GM19467 (cell line): Measurements from ENCODE around the gene ITGAX.
A peak's percentile ranks its signal among the peaks of the same experiment; 100 is the strongest.

Experiments
- ATAC-seq: cut with Tn5 transposase; IDR thresholded peaks from one replicate; pipeline ENCODE4 v1.9.1; 2021; ENCODE audit warnings: mild to moderate bottlenecking, moderate library complexity; ENCODE audit not compliant: unreplicated experiment

Gene ITGAX

DNA sequence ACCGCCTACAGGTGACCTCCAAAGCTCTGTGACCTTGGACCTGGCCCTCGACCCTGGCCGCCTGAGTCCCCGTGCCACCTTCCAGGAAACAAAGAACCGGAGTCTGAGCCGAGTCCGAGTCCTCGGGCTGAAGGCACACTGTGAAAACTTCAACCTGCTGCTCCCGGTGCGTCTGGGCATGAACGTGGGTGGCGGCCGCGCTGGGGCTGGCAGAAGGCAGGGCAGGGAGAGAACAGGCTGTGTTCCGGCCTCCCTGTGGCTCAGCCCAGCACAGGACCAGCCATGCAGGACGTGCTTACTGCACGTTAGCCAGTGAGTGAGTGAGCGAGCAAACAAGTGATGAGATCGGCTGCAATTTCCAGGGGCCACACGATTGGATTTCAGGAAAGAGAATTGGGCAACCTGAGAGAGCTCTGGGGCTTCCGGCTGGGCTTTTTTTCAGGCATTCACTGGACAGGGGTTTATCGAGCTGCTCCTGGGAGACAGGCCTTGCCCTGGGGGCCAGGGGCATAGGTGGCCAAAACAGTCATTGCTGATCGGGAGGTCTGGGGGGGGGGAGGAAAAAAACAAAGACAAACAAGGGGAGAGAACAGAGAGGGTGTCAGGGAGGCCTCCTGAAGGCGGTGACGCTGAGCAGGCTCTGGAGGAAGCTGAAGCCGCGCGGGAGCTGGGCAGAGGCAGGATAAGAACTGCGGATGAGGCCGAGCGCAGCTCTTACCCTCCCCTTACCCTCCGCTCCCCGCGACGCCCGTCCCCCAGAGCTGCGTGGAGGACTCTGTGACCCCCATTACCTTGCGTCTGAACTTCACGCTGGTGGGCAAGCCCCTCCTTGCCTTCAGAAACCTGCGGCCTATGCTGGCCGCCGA, 16.9 kb downstream of the ITGAX start:
- no peak for ATAC-seq

DNA sequence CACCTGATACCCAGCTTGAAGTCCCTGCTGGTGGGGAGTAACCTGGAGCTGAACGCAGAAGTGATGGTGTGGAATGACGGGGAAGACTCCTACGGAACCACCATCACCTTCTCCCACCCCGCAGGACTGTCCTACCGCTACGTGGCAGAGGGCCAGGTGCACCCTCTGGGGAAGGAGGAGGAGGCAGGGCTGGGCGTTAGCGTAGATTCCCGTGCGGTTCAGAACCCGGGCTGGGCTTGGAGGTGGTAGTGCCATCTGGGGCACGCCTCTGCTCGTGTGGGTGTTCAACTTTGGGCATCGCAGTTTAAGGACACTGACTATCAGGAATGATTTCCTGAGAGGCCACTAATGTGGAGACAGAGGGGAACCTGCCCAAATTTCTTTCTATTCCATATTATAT, 18.3 kb downstream of the ITGAX start:
- no peak for ATAC-seq

DNA sequence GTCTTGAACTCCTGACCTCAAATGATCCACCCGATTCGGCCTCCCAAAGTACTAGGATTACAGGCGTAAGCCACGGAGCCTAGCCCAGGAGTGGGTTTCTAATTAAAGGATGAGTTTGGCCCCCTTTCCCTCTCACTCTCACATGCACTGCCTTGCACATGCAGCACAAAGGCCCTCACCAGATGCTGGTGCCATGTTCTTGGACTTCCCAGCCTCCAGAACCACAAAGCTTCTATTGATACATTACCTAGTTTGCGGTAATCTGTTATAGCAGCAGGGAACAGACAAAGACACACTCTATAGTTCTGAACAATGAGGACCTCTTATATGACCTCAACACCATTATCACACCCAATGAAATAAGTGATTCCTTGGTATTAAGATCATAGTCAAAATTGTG, 20.3 kb downstream of the ITGAX start:
- no peak for ATAC-seq

DNA sequence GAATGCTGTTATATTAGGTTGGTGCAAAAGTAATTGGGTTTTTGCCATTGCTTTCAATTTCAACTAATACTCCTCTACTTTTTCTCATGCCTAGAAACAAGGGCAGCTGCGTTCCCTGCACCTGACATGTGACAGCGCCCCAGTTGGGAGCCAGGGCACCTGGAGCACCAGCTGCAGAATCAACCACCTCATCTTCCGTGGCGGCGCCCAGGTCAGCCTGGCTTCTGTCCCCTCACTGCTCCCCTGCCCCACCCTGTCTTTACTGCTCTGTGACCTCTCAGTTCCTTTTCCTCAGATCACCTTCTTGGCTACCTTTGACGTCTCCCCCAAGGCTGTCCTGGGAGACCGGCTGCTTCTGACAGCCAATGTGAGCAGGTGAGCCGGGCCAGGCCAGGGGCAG, 21.7 kb downstream of the ITGAX start:
- ATAC-seq, result no peak

GRCh38 chr16:31377210-31377903, 22.4 kb downstream of the ITGAX start:
- no peak for ATAC-seq

- ATAC-seq, result no peak
These were observed 25.2 kb downstream of the ITGAX start for GRCh38 chr16:31380201-31380600.

GRCh38 chr16:31382485-31383161, 27.6 kb downstream of the ITGAX start:
- peak; percentile 56 for ATAC-seq

GRCh38 chr16:31385680-31386079, 30.7 kb downstream of the ITGAX start:
- ATAC-seq, result no peak

- ATAC-seq, result no peak
These were observed 31.4 kb downstream of the ITGAX start for GRCh38 chr16:31386157-31386984.

DNA sequence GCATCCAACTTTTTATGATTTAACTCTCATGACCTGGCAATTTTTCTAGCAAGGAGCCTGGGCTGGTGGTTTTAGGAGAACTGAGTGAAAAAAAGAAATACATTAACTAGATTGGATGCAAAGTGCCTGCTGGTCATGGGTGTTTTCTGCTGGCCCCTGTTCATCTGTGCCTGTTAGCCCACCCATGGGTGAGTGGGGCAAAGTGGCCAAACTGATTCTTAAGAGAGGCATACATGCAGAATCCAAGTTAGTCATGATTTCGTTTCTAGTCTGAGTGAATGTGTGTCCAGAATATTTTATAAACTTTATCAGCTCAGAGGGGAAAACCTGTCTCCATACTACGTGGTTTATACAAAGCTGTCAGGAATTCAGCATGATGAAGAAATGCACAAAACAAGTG, 33.6 kb downstream of the ITGAX start:
- ATAC-seq, result no peak

DNA sequence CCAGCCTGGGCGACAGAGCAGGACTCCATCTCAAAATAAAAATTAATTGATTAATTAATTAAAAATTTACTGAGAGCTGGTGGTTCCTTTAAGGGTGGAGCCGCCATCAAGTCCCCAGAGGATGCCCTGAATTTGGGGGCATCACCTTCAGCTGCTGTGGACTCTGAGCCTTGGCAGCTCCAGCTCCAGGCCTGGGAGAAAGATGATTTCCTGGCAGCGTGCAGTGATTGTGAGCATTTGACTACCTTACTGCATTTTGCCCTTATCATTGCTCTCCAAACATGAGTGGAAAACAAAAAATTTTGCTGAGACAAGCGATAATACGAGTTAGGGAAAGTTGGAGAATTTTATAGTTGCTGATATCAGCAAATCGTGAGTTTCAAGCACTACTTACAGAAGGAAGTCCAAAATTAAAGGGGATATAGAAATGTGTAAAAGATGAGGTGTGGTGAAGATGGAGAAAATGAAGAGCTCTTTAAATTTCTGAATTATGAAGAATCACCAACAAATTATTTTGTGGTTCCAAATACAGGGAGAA, 35.6 kb downstream of the ITGAX start:
- no peak for ATAC-seq

GRCh38 chr16:31393056-31393455, 38.1 kb downstream of the ITGAX start, which contains the start of gene ITGAD:
TSS of gene ITGAD (plus strand) at chr16:31393335. CDS start at chr16:31393361, 26 bp downstream.
- ATAC-seq, result no peak

GRCh38 chr16:31395647-31396046, 40.7 kb downstream of the ITGAX start:
- no peak for ATAC-seq

GRCh38 chr16:31397096-31397660, 42.2 kb downstream of the ITGAX start:
- no peak for ATAC-seq

GRCh38 chr16:31397701-31398100, 42.7 kb downstream of the ITGAX start:
- ATAC-seq, result no peak

GRCh38 chr16:31400191-31400590, 45.2 kb downstream of the ITGAX start:
- ATAC-seq, result no peak

GRCh38 chr16:31401436-31401835, 46.5 kb downstream of the ITGAX start:
- no peak for ATAC-seq

GRCh38 chr16:31402687-31403086, 47.7 kb downstream of the ITGAX start:
- no peak for ATAC-seq

DNA sequence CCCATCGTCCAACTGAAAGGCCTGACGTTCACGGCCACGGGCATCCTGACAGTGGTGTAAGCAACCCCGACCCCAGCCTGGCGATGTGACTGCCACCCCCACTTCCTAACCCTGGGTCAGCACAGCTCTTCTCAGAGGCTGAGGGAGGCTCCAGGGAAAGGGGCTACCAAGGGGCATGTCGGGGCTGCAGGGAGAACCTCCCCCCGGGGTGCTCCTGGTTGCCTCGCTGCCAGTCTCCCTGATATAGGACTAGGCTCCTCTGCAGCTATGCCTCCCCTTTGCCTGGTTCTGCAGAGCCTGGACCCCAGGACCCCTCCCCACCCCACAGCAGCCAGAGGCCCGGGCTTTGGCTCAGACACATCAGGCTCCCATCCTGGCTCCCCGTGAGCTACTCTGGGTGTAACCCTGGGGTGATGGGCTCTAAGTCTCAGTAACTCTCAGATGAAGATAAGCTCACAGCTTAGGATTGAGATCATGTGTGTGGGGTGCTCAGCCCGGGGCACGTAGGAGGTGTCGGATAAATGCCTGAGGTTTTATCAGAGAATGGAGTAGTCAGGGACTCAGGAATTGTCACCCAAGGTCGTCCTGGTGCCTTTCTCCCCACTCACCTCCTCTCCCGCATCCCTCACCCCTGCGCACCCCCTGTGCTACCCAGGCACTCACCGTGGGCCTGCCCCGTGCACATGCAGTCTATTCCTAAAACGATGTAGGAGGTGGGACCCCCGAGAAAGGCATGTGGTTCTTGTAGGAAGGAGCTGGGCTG, 48.8 kb downstream of the ITGAX start:
- no peak for ATAC-seq
